ENCODE results near the gene MLLT1.

Gene MLLT1

DNA sequence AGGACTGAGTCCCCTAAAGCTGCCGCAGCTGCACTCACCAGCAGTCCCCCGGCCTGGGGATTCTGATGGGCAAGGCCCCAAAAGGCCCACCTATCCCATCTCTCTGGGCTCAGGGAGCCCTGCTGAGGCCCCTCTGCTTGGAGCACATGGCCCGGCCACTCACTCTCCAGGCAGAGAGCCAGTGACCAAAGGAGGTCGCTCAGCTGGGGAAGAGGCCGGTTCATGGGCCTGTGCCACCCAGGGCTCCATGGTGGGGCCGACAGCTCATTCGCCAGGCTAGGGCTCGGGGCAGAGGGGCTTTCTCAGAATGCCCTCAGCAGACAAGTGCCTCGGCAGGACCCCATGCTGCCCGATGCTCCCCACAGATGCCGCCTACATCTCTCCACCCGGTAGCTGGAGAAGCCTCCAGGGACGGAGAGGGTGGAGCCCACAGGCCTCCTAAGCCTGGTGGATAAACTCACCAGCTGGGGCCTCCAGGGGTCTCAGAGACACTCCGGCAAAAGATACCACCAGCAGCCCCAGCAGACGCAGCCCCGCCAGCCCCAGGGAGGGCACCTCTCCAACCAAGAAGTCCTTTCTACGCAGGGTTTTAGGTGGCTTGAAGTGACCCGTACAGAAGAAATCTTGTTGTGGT is 54.4 kb downstream of the MLLT1 start:
- no peaks in the 10 kb centered on the region for H3K4me1 ChIP-seq (ENCODE audit: control insufficient read depth in 1 of 2, insufficient read depth in 2 of 2, low read length in 2 of 2)
- no peak overlapping the region for H3K27ac ChIP-seq (ENCODE audit: low read length)
- no peaks in the 10 kb centered on the region for H3K27me3 ChIP-seq (ENCODE audit: low read depth, low read length)
- no peak overlapping the region for H3K4me3 ChIP-seq (ENCODE audit: low read depth in 1 of 2, low read length in 2 of 2)
- H3K36me3 ChIP-seq (ENCODE audit: control insufficient read depth in 1 of 2, insufficient read depth in 2 of 2, low read length in 2 of 2) = peaks cover 0 to 57% of the 10 kb centered on the region in 2 donors
- no peaks in the 10 kb centered on the region for H3K9me3 ChIP-seq (ENCODE audit: control insufficient read depth in 1 of 2, low read length in 2 of 2)

DNA sequence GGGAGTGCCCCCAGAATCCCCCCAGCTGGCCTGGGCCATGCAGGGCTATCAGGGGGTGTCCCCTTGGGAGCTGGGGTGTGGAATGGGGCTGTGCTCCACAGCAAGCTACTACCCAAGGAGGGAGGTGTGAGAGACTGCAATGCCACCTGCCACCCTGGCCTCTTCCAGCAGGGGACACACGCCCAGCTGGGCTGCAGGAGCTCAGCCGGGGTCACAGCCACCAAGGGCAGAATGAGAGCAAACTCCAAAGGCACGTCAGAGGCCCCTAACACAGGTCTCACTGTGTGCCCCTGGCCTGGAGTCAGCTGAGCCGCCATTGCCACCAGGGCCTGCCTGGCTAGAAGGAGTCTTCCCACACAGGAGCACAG is 55.5 kb downstream of the MLLT1 start:
- Histone ChIP-seq H3K9me3 (ENCODE audit: control insufficient read depth in 1 of 2, low read length in 2 of 2) (no peaks in the 10 kb centered on the region), H3K36me3 (ENCODE audit: control insufficient read depth in 1 of 2, insufficient read depth in 2 of 2, low read length in 2 of 2) (peaks cover 0 to 52% of the 10 kb centered on the region in 2 donors), H3K4me1 (ENCODE audit: control insufficient read depth in 1 of 2, insufficient read depth in 2 of 2, low read length in 2 of 2) (peaks cover 0 to 9% of the 10 kb centered on the region in 2 donors), H3K4me3 (ENCODE audit: low read depth in 1 of 2, low read length in 2 of 2) (no peak overlapping the region), H3K27me3 (ENCODE audit: low read depth, low read length) (no peaks in the 10 kb centered on the region), H3K27ac (ENCODE audit: low read length) (no peak overlapping the region)

DNA sequence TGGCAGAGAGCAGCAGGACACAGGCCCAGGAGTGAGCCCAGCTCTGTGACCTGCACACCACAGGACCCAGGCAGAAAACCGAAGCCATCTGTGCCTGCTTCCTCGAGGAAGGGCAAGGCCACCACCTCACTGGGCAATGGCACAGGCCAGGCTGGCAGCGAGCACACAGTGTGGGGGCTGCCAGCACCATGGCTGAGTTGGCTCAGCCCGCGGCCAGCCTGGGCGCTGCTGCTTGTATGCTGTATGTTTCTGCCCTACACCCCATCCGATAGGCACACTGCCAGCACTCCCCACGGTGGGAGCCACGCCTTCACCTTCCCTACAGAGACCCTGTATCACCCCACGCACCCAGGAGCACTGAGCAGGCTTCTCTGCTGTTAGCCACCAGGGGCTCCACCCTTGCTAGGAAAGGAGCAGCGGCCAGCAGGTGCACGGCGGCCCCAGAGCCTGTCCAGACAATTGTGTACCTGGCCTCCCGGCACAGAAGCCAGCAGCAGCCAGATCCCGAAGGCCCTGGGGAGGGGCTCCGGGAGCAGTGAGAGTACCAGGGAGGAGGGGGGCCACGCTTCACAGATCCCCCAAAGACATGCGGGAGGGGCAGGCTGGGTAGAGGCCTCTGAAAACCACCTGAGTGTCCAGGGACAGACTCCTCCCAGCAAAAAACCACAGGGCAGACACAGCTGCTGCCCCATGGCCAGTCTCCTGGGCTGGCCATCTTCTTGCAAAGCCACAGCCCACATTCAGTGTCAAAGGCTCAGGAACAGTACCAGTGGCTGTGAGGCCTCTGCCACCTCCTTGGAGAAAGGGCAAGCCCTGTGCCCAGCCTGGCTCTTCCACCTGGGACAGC is 56.1 kb downstream of the MLLT1 start:
- peaks cover 0 to 15% of the 10 kb centered on the region in 2 donors for H3K4me1 ChIP-seq (ENCODE audit: control insufficient read depth in 1 of 2, insufficient read depth in 2 of 2, low read length in 2 of 2)
- peaks cover 0 to 52% of the 10 kb centered on the region in 2 donors for H3K36me3 ChIP-seq (ENCODE audit: control insufficient read depth in 1 of 2, insufficient read depth in 2 of 2, low read length in 2 of 2)
- no peak overlapping the region for H3K27ac ChIP-seq (ENCODE audit: low read length)
- H3K27me3 ChIP-seq (ENCODE audit: low read depth, low read length) = no peaks in the 10 kb centered on the region
- H3K4me3 ChIP-seq (ENCODE audit: low read depth in 1 of 2, low read length in 2 of 2) = no peak overlapping the region
- H3K9me3 ChIP-seq (ENCODE audit: control insufficient read depth in 1 of 2, low read length in 2 of 2) = no peaks in the 10 kb centered on the region

DNA sequence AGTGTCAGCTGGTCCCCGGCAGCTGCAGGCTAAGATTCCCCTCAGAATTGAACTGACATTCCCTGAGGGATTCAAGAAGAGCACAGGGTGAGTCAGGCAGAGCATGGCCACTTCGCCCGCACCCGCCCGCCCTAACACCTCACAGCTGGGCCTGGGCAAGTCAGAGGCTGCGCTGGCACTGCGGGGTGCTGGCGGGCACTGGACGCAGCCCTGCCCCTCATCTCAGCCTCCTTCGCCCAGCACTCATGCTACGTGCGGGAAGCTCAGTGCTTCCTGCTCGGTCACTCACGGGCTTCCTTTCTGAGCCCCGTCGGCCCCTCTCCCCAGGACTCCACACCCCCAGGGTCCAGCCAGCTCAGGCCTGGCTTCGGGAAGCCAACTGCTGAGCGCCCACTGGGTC is 56.9 kb downstream of the MLLT1 start:
- no peak overlapping the region for H3K27ac ChIP-seq (ENCODE audit: low read length)
- H3K9me3 ChIP-seq (ENCODE audit: control insufficient read depth in 1 of 2, low read length in 2 of 2) = no peaks in the 10 kb centered on the region
- peaks cover 0 to 52% of the 10 kb centered on the region in 2 donors for H3K36me3 ChIP-seq (ENCODE audit: control insufficient read depth in 1 of 2, insufficient read depth in 2 of 2, low read length in 2 of 2)
- peaks cover 0 to 23% of the 10 kb centered on the region in 2 donors for H3K4me1 ChIP-seq (ENCODE audit: control insufficient read depth in 1 of 2, insufficient read depth in 2 of 2, low read length in 2 of 2)
- no peaks in the 10 kb centered on the region for H3K27me3 ChIP-seq (ENCODE audit: low read depth, low read length)
- no peak overlapping the region for H3K4me3 ChIP-seq (ENCODE audit: low read depth in 1 of 2, low read length in 2 of 2)

DNA sequence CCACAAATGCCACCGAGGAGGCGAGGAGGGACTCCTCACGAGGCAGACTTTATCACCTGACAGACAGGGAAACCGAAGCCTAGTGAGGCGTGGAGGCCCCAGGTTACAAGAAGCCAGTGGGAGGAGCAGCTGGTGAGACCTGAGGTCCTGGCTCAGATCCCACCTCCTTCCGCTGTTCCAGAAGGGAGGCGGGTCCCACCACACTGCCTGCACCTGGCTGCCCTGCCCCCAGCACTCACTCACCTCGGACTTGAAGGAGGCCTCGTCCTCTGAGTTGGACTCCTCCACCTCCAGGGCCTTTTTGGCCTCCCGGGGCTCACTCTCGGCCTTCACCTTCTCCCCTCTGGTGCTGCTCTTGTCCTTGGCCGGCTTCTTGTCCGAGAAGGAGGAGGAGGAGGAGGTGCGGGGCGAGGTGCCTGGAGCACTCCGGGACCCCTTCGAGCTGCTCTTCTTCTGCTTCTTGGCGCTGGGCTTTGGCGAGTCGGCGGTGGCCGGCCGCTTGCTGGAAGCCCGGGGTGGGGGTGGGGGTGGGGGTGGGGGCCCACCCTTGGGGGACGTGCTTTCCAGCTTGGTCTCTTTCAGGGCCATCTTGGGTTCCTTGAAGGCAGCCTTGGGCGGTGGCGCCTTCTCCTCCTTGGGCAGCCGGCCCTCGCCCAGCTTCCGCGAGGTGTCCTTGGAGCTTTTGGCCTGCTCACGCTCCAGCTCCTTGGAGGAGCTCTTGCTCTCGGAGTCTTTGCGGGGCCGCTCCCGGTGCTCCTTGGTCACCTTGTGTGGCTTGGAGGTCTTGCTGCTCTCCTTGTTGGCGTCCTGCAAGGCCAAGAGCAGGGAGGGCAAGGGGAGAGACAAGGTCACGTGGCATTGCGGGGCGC is 57.7 kb downstream of the MLLT1 start:
- no peak overlapping the region for H3K4me3 ChIP-seq (ENCODE audit: low read depth in 1 of 2, low read length in 2 of 2)
- peaks cover 0 to 48% of the 10 kb centered on the region in 2 donors for H3K36me3 ChIP-seq (ENCODE audit: control insufficient read depth in 1 of 2, insufficient read depth in 2 of 2, low read length in 2 of 2)
- H3K4me1 ChIP-seq (ENCODE audit: control insufficient read depth in 1 of 2, insufficient read depth in 2 of 2, low read length in 2 of 2) = peaks cover 0 to 31% of the 10 kb centered on the region in 2 donors
- no peaks in the 10 kb centered on the region for H3K27me3 ChIP-seq (ENCODE audit: low read depth, low read length)
- no peak overlapping the region for H3K27ac ChIP-seq (ENCODE audit: low read length)
- H3K9me3 ChIP-seq (ENCODE audit: control insufficient read depth in 1 of 2, low read length in 2 of 2) = no peaks in the 10 kb centered on the region

DNA sequence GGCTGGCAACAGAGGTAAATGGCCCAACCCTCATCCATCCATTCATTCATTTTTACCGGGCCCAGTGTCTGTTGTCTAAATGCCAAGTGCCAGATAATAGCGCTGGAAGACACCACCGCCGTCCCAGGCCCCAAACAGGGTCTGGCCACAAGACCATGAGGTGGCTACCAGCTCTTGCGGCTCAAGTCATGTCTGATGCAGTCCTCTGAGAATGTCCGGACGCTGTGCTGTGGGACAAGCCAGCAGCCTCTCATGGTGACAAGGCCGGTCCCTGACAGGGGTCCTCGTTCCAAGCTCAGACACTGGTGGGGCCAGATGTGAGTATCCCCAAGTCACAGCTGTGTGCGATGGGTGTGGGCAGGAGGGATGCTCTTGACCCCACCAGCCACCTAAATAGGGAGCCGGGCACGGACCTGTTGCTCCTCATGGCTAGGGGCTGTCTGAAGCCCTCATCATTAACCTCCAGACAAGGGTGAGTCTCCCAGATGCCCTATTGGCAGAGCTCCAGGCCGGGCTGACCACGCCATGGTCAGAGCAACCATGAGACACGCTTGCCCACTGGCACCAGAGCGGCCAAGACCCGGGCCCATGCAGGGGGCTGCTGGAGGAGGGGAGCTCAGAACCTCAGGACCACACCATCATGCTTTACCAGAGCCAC is 58.4 kb downstream of the MLLT1 start:
- Histone ChIP-seq H3K4me3 (ENCODE audit: low read depth in 1 of 2, low read length in 2 of 2) (no peak overlapping the region), H3K27ac (ENCODE audit: low read length) (no peak overlapping the region), H3K27me3 (ENCODE audit: low read depth, low read length) (no peaks in the 10 kb centered on the region), H3K9me3 (ENCODE audit: control insufficient read depth in 1 of 2, low read length in 2 of 2) (no peaks in the 10 kb centered on the region), H3K4me1 (ENCODE audit: control insufficient read depth in 1 of 2, insufficient read depth in 2 of 2, low read length in 2 of 2) (peaks cover 0 to 38% of the 10 kb centered on the region in 2 donors), H3K36me3 (ENCODE audit: control insufficient read depth in 1 of 2, insufficient read depth in 2 of 2, low read length in 2 of 2) (peaks cover 0 to 41% of the 10 kb centered on the region in 2 donors)

DNA sequence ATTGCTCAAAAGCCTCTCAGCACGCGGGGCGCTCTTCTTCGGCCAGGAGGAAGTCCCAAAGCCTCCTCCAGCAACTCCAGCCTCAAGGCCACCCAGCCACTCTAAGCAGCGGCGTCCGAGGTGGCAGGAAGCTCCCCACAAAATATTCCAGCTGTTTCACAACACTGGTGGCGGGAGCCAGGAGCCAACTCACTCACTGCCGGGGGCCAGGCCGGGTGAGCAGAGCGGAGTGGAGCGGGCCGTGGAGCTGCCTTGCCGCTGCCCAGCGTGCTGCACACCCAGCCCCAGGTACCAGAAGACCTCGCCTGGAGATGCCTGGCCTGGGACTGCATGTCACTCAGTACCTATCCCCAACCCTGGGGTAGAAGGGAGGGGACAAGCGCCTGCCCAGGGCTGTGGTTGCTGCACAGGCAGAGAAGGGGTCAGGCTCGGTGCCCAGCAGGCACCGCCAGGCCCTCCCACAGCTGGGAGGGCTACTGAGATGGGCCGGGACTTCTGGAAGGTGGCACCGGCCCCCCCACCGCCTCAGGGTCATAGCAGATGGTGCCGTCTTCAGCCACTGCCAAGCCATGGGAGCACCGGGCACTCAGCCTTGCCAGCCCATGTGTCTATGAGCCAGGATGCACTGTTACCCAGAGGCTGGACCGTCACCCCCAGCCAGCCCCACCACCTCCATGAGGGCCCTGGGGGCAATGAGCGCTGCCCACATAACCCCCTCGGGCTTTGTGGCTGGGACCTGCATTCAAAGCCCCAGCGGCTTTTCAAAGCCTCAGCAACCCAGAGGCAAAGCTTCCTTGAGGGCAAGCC is 59.2 kb downstream of the MLLT1 start:
- H3K9me3 ChIP-seq (ENCODE audit: control insufficient read depth in 1 of 2, low read length in 2 of 2) = no peaks in the 10 kb centered on the region
- H3K36me3 ChIP-seq (ENCODE audit: control insufficient read depth in 1 of 2, insufficient read depth in 2 of 2, low read length in 2 of 2) = peaks cover 0 to 33% of the 10 kb centered on the region in 2 donors
- no peak overlapping the region for H3K4me3 ChIP-seq (ENCODE audit: low read depth in 1 of 2, low read length in 2 of 2)
- H3K27me3 ChIP-seq (ENCODE audit: low read depth, low read length) = no peaks in the 10 kb centered on the region
- H3K4me1 ChIP-seq (ENCODE audit: control insufficient read depth in 1 of 2, insufficient read depth in 2 of 2, low read length in 2 of 2) = peaks cover 0 to 43% of the 10 kb centered on the region in 2 donors
- no peak overlapping the region for H3K27ac ChIP-seq (ENCODE audit: low read length)

DNA sequence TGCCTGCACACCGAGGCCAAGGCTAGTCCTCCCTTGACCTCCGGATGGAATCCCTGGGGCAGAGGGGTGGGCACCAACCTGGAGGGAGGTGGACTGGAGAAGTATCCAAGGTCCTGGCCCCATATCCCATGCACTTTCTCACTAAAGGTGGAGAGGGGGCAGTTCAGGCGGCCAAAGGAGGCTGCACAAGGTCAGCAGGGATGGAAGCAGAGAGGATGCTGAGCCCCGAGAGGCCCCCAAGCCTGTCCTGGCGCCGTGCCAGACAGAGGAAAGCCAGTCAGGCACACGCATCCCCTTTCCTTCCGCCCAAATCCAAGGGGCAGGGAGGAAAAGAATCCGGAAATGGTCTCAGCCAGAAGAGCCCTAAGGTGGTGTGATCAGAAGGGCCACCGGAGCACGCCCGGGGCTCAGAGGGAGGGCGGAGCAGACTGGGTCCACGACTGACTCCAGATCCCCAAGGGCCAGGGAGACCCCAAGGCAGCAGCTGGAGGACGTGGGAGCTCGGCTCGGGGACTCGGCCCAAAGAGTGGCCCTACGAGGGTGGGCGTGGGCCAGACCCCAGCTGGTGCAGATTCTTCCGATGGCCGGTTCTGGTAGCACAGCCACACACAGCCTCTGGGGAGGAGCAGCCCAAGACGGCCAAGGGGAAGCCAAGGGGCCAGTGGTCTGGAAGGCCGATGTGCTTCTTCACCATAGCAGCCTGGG is 60.0 kb downstream of the MLLT1 start:
- H3K27ac ChIP-seq (ENCODE audit: low read length) = no peak overlapping the region
- peaks cover 0 to 25% of the 10 kb centered on the region in 2 donors for H3K36me3 ChIP-seq (ENCODE audit: control insufficient read depth in 1 of 2, insufficient read depth in 2 of 2, low read length in 2 of 2)
- H3K4me1 ChIP-seq (ENCODE audit: control insufficient read depth in 1 of 2, insufficient read depth in 2 of 2, low read length in 2 of 2) = peaks cover 0 to 43% of the 10 kb centered on the region in 2 donors
- no peaks in the 10 kb centered on the region for H3K9me3 ChIP-seq (ENCODE audit: control insufficient read depth in 1 of 2, low read length in 2 of 2)
- no peaks in the 10 kb centered on the region for H3K27me3 ChIP-seq (ENCODE audit: low read depth, low read length)
- H3K4me3 ChIP-seq (ENCODE audit: low read depth in 1 of 2, low read length in 2 of 2) = no peak overlapping the region

DNA sequence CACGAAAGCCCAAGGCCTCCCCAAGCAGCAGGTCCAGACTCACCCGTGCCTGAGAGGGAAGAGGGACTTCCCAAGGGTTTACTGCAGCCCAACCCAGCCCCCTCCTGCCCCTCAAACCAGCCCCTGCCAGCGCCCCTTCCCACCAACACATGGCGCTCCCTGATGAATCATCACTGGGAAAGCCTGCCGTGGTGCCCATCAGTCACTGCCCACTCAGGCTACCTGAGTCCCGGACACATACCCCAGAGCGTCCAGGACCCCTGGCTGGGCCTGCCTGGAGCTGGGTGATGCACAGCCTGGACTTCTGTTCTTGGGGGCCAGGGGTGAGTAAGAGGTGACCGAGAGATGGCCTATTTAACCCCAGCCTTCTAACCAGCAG is 60.6 kb downstream of the MLLT1 start:
- Histone ChIP-seq H3K27me3 (ENCODE audit: low read depth, low read length) (no peaks in the 10 kb centered on the region), H3K36me3 (ENCODE audit: control insufficient read depth in 1 of 2, insufficient read depth in 2 of 2, low read length in 2 of 2) (peaks cover 0 to 22% of the 10 kb centered on the region in 2 donors), H3K4me3 (ENCODE audit: low read depth in 1 of 2, low read length in 2 of 2) (no peak overlapping the region), H3K27ac (ENCODE audit: low read length) (no peak overlapping the region), H3K4me1 (ENCODE audit: control insufficient read depth in 1 of 2, insufficient read depth in 2 of 2, low read length in 2 of 2) (peaks cover 0 to 43% of the 10 kb centered on the region in 2 donors), H3K9me3 (ENCODE audit: control insufficient read depth in 1 of 2, low read length in 2 of 2) (no peaks in the 10 kb centered on the region)
